ENCODE measurements around the gene USP17L27. TPM values are rescaled to one million over a fixed set of nuclear protein-coding genes. Genes with fewer than 3 reads are reported as not detected.
"Not testable (repeated sequence)": the region's sequence is repeated elsewhere in the genome, so short reads cannot be mapped to it uniquely, and the experiment has no call there.

The USP17L27 gene, protein sequence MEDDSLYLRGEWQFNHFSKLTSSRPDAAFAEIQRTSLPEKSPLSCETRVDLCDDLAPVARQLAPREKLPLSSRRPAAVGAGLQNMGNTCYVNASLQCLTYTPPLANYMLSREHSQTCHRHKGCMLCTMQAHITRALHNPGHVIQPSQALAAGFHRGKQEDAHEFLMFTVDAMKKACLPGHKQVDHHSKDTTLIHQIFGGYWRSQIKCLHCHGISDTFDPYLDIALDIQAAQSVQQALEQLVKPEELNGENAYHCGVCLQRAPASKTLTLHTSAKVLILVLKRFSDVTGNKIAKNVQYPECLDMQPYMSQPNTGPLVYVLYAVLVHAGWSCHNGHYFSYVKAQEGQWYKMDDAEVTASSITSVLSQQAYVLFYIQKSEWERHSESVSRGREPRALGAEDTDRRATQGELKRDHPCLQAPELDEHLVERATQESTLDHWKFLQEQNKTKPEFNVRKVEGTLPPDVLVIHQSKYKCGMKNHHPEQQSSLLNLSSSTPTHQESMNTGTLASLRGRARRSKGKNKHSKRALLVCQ
- total RNA-seq (not detected), polyA plus RNA-seq (not detected)
- long read RNA-seq, donor 1: 0 reads
- long read RNA-seq, donor 2: 0 reads

DNA sequence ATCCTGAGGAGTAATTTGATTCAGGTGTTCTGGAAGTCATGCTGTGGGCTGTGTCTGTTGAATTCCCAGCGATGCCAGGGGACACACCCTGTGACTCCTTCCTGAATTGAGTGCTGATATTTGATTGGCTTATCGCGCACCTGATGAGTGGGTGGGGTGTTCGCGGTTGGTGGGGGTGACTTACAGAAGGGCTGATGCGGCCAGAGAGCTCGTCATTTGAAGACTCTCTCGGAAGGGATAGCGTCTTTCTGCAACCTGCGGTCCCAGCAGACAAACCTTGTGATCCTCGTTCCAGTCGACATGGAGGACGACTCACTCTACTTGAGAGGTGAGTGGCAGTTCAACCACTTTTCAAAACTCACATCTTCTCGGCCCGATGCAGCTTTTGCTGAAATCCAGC, at the start of gene USP17L27:
USP17L27 (plus strand) TSS at position 301 of the 400 bp plus-strand sequence; CDS start at position 301, 0 bp downstream.
- no CpG with 5 or more reads among the region's 15 CpGs for WGBS, 3 donors
- DNase-seq; H3K4me1 ChIP-seq; ATAC-seq; H3K4me3 ChIP-seq; H3K27me3 ChIP-seq (ENCODE audit: insufficient read depth in 3 of 3, low read length in 2 of 3); H3K9me3 ChIP-seq; H3K27ac ChIP-seq; intact Hi-C loops (cut with DNase I); H3K36me3 ChIP-seq (ENCODE audit: insufficient read depth in 1 of 2, low read depth in 1 of 2): not testable (repeated sequence)

DNA sequence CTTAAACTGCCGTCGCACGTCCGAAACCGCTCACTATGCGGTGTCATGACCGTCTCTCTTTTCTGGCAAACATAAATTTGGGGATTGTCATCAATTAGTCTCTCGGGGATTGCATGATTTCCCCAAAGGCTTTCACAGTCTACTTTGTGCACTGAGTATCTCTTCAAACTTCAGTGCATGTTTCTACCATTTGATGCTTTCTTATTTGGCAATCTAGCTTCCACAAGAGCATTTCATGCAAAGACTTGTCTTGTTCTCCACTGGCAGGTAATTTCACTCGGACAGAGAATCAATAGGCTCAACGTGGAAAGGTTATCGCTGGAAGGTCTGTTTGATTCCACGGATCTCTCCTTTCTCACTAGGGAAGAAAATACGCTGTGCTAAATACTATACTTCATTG, 19.8 kb upstream of the USP17L27 start:
- WGBS, 3 donors: 90 to 100% (median 94%) methylated on average over 1 of the region's 13 CpGs
- intact Hi-C loops (cut with DNase I); H3K36me3 ChIP-seq (ENCODE audit: insufficient read depth in 1 of 2, low read depth in 1 of 2); H3K9me3 ChIP-seq; H3K4me3 ChIP-seq; H3K4me1 ChIP-seq; DNase-seq; ATAC-seq; H3K27me3 ChIP-seq (ENCODE audit: insufficient read depth in 3 of 3, low read length in 2 of 3); H3K27ac ChIP-seq: not testable (repeated sequence)

DNA sequence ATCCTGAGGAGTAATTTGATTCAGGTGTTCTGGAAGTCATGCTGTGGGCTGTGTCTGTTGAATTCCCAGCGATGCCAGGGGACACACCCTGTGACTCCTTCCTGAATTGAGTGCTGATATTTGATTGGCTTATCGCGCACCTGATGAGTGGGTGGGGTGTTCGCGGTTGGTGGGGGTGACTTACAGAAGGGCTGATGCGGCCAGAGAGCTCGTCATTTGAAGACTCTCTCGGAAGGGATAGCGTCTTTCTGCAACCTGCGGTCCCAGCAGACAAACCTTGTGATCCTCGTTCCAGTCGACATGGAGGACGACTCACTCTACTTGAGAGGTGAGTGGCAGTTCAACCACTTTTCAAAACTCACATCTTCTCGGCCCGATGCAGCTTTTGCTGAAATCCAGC, 19.1 kb upstream of the USP17L27 start, which contains the start of gene USP17L24:
USP17L24 (plus strand) TSS at position 301 of the 400 bp plus-strand sequence; CDS start at position 301, 0 bp downstream.
- H3K27ac ChIP-seq; H3K4me3 ChIP-seq; H3K36me3 ChIP-seq (ENCODE audit: insufficient read depth in 1 of 2, low read depth in 1 of 2); ATAC-seq; H3K9me3 ChIP-seq; H3K27me3 ChIP-seq (ENCODE audit: insufficient read depth in 3 of 3, low read length in 2 of 3); H3K4me1 ChIP-seq; DNase-seq; intact Hi-C loops (cut with DNase I): not testable (repeated sequence)
- WGBS, 3 donors: no CpG with 5 or more reads among the region's 15 CpGs

DNA sequence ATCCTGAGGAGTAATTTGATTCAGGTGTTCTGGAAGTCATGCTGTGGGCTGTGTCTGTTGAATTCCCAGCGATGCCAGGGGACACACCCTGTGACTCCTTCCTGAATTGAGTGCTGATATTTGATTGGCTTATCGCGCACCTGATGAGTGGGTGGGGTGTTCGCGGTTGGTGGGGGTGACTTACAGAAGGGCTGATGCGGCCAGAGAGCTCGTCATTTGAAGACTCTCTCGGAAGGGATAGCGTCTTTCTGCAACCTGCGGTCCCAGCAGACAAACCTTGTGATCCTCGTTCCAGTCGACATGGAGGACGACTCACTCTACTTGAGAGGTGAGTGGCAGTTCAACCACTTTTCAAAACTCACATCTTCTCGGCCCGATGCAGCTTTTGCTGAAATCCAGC, 14.3 kb upstream of the USP17L27 start, which contains the start of gene USP17L25:
USP17L25 (plus strand) TSS at position 301 of the 400 bp plus-strand sequence; CDS start at position 301, 0 bp downstream.
- no CpG with 5 or more reads among the region's 15 CpGs for WGBS, 3 donors
- ATAC-seq; H3K27ac ChIP-seq; H3K4me3 ChIP-seq; intact Hi-C loops (cut with DNase I); DNase-seq; H3K36me3 ChIP-seq (ENCODE audit: insufficient read depth in 1 of 2, low read depth in 1 of 2); H3K27me3 ChIP-seq (ENCODE audit: insufficient read depth in 3 of 3, low read length in 2 of 3); H3K4me1 ChIP-seq; H3K9me3 ChIP-seq: not testable (repeated sequence)

DNA sequence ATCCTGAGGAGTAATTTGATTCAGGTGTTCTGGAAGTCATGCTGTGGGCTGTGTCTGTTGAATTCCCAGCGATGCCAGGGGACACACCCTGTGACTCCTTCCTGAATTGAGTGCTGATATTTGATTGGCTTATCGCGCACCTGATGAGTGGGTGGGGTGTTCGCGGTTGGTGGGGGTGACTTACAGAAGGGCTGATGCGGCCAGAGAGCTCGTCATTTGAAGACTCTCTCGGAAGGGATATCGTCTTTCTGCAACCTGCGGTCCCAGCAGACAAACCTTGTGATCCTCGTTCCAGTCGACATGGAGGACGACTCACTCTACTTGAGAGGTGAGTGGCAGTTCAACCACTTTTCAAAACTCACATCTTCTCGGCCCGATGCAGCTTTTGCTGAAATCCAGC, 9.6 kb upstream of the USP17L27 start, which contains the start of gene USP17L26:
USP17L26 (plus strand) TSS at position 301 of the 400 bp plus-strand sequence; CDS start at position 301, 0 bp downstream.
- DNase-seq; ATAC-seq; H3K4me1 ChIP-seq; H3K27me3 ChIP-seq (ENCODE audit: insufficient read depth in 3 of 3, low read length in 2 of 3); H3K36me3 ChIP-seq (ENCODE audit: insufficient read depth in 1 of 2, low read depth in 1 of 2); H3K9me3 ChIP-seq; intact Hi-C loops (cut with DNase I); H3K27ac ChIP-seq; H3K4me3 ChIP-seq: not testable (repeated sequence)
- WGBS, 3 donors: 83% methylated on average over 9 of the region's 15 CpGs; no CpG with 5 or more reads in 2 of the 3 donors

DNA sequence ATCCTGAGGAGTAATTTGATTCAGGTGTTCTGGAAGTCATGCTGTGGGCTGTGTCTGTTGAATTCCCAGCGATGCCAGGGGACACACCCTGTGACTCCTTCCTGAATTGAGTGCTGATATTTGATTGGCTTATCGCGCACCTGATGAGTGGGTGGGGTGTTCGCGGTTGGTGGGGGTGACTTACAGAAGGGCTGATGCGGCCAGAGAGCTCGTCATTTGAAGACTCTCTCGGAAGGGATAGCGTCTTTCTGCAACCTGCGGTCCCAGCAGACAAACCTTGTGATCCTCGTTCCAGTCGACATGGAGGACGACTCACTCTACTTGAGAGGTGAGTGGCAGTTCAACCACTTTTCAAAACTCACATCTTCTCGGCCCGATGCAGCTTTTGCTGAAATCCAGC, 4.8 kb upstream of the USP17L27 start, which contains the start of gene USP17L5:
USP17L5 (plus strand) TSS at position 301 of the 400 bp plus-strand sequence; CDS start at position 301, 0 bp downstream.
- H3K4me1 ChIP-seq; H3K27me3 ChIP-seq (ENCODE audit: insufficient read depth in 3 of 3, low read length in 2 of 3); ATAC-seq; H3K36me3 ChIP-seq (ENCODE audit: insufficient read depth in 1 of 2, low read depth in 1 of 2); intact Hi-C loops (cut with DNase I); DNase-seq; H3K4me3 ChIP-seq; H3K27ac ChIP-seq; H3K9me3 ChIP-seq: not testable (repeated sequence)
- no CpG with 5 or more reads among the region's 15 CpGs for WGBS, 3 donors

DNA sequence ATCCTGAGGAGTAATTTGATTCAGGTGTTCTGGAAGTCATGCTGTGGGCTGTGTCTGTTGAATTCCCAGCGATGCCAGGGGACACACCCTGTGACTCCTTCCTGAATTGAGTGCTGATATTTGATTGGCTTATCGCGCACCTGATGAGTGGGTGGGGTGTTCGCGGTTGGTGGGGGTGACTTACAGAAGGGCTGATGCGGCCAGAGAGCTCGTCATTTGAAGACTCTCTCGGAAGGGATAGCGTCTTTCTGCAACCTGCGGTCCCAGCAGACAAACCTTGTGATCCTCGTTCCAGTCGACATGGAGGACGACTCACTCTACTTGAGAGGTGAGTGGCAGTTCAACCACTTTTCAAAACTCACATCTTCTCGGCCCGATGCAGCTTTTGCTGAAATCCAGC, 4.6 kb downstream of the USP17L27 start, which contains the start of gene USP17L28:
USP17L28 (plus strand) TSS at position 301 of the 400 bp plus-strand sequence; CDS start at position 301, 0 bp downstream.
- DNase-seq; intact Hi-C loops (cut with DNase I): not testable (repeated sequence)

DNA sequence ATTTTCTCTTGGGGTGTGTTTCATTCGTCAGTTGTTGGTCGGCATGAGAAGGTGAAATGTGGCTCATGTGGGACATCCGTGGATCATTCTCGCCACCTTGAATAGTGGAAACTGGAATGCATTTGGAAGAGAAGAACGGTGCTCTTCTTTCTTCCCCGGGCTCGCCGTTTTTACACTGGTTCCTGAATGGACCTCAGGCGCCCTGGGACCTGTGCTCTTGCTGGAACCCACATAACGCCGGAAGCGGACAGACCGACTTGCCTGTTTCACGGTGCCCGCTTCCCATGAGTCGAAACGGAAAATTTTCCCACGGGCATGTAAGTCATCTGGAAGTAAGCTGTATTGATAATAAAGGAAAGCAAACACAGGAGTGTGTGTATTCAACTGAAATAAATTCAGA, 6.9 kb downstream of the USP17L27 start:
- H3K4me3 ChIP-seq; ATAC-seq; H3K27me3 ChIP-seq (ENCODE audit: insufficient read depth in 3 of 3, low read length in 2 of 3); intact Hi-C loops (cut with DNase I); H3K27ac ChIP-seq; H3K4me1 ChIP-seq; H3K9me3 ChIP-seq; DNase-seq; H3K36me3 ChIP-seq (ENCODE audit: insufficient read depth in 1 of 2, low read depth in 1 of 2): not testable (repeated sequence)
- 93 to 94% methylated on average over 12 to 13 of the region's 18 CpGs; no CpG with 5 or more reads in 1 of the 3 donors for WGBS, 3 donors

More for the DNA sequence above, 4.6 kb downstream of the USP17L27 start, which contains the start of gene USP17L28:
- not testable (repeated sequence) for H3K27ac ChIP-seq; ATAC-seq; H3K4me1 ChIP-seq; H3K4me3 ChIP-seq; H3K27me3 ChIP-seq (ENCODE audit: insufficient read depth in 3 of 3, low read length in 2 of 3); H3K36me3 ChIP-seq (ENCODE audit: insufficient read depth in 1 of 2, low read depth in 1 of 2); H3K9me3 ChIP-seq
- no CpG with 5 or more reads among the region's 15 CpGs for WGBS, 3 donors

DNA sequence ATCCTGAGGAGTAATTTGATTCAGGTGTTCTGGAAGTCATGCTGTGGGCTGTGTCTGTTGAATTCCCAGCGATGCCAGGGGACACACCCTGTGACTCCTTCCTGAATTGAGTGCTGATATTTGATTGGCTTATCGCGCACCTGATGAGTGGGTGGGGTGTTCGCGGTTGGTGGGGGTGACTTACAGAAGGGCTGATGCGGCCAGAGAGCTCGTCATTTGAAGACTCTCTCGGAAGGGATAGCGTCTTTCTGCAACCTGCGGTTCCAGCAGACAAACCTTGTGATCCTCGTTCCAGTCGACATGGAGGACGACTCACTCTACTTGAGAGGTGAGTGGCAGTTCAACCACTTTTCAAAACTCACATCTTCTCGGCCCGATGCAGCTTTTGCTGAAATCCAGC, 9.4 kb downstream of the USP17L27 start, which contains the start of gene USP17L29:
USP17L29 (plus strand) TSS at position 301 of the 400 bp plus-strand sequence; CDS start at position 301, 0 bp downstream.
- DNase-seq; H3K4me3 ChIP-seq; H3K27me3 ChIP-seq (ENCODE audit: insufficient read depth in 3 of 3, low read length in 2 of 3); H3K9me3 ChIP-seq; H3K36me3 ChIP-seq (ENCODE audit: insufficient read depth in 1 of 2, low read depth in 1 of 2); H3K4me1 ChIP-seq; H3K27ac ChIP-seq; ATAC-seq; intact Hi-C loops (cut with DNase I): not testable (repeated sequence)
- no CpG with 5 or more reads among the region's 15 CpGs for WGBS, 3 donors

DNA sequence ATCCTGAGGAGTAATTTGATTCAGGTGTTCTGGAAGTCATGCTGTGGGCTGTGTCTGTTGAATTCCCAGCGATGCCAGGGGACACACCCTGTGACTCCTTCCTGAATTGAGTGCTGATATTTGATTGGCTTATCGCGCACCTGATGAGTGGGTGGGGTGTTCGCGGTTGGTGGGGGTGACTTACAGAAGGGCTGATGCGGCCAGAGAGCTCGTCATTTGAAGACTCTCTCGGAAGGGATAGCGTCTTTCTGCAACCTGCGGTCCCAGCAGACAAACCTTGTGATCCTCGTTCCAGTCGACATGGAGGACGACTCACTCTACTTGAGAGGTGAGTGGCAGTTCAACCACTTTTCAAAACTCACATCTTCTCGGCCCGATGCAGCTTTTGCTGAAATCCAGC, 18.9 kb downstream of the USP17L27 start, which contains the start of gene USP17L30:
USP17L30 (plus strand) TSS at position 301 of the 400 bp plus-strand sequence; CDS start at position 301, 0 bp downstream.
- H3K27me3 ChIP-seq (ENCODE audit: insufficient read depth in 3 of 3, low read length in 2 of 3); H3K27ac ChIP-seq; H3K36me3 ChIP-seq (ENCODE audit: insufficient read depth in 1 of 2, low read depth in 1 of 2); intact Hi-C loops (cut with DNase I); H3K4me1 ChIP-seq; H3K4me3 ChIP-seq; ATAC-seq; DNase-seq; H3K9me3 ChIP-seq: not testable (repeated sequence)
- no CpG with 5 or more reads among the region's 15 CpGs for WGBS, 3 donors
